ENCODE data around the gene SCFD1. TPM values are rescaled to one million over a fixed set of nuclear protein-coding genes. Genes with fewer than 3 reads are reported as not detected.
"Not testable (repeated sequence)": the region's sequence is repeated elsewhere in the genome, so short reads cannot be mapped to it uniquely, and the experiment has no call there.

SCFD1 gene
- total RNA-seq, 2 experiments from 2014 or later, result 52.6 to 56.5 TPM

DNA sequence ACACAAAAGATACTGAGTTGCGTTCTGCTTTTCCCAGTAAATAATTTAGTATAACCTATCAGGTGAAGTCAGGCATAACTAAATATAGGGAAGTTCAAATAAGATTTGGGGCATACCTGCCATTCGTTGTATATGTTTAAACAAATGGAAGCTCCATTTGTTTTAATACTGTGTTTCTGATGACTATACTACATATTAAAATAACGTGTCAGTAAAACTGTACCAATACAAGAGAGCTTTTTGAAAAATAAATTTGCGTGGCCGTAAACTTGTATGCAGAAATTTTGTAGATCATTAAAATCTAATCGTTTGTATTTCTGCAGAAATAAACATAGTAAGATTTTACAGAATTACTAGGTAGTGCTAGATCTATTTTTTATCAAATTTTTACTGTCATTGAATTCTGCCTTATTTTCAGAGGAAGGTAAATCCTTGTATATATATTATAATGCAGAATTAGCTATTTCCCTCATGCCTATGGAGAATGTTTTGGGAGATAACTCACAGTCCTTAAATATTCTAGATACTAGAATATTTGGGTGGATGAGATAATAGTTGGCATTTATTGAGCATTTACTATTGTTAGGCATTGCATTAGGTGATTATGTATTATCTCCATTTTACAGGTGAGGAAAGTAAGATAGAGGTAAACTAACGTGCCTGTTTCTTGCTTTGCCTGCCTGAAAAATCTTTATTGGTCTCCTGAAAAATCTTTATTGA is 1.5 kb downstream of the SCFD1 start:
- H3K36me3 Mint-ChIP-seq, result peaks cover 8% of the 10 kb centered on the region
- H3K27ac Mint-ChIP-seq, result no peak overlapping the region
- H3K4me1 Mint-ChIP-seq (ENCODE audit: low read depth), result peaks cover 42% of the 10 kb centered on the region
- H3K4me3 Mint-ChIP-seq, result peak overlapping the region; percentile 83
- intact Hi-C loops (cut with micrococcal nuclease), result loop anchor here (2.0 to 10.0 kb wide), 3 partner anchors 583 to 1579 kb away; partner anchors contain the start of genes ARHGAP5, HECTD1, RNU6-7 and RNU6-8
- DNase-seq, result no peak
- H3K9me3 Mint-ChIP-seq, result no peaks in the 10 kb centered on the region
- ChIA-PET POLR2A (no interaction called here), CTCF (interaction anchor here (0.9 kb wide), 1 partner anchor 358 kb away, joined by 3 read pairs; no protein-coding TSS in a partner anchor)
- H3K27me3 Mint-ChIP-seq, result no peaks in the 10 kb centered on the region

DNA sequence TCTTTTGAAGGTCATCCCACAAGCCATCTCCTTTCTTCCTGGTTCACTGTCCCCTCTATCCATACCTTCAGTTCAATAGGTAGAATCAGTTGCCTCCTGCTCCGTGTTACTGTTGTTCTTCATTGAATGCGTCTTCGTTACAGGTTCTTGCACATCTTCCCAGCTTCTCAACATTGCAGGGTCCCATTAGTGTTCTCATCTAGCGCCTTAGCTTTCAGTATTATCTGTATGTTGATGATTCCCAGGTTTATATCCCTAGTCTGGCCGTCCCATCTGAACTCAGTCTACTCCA is 2.0 kb downstream of the SCFD1 start:
- Mint-ChIP-seq H3K27me3 (no peaks in the 10 kb centered on the region), H3K27ac (no peak overlapping the region), H3K9me3 (no peaks in the 10 kb centered on the region), H3K4me1 (ENCODE audit: low read depth) (peaks cover 42% of the 10 kb centered on the region), H3K4me3 (no peak overlapping the region), H3K36me3 (peaks cover 8% of the 10 kb centered on the region)
- intact Hi-C loops (cut with micrococcal nuclease), result loop anchor here (5.0 to 10.0 kb wide), 2 partner anchors 1451 to 1578 kb away; partner anchors contain the start of genes ARHGAP5, RNU6-7 and RNU6-8
- POLR2A ChIA-PET, result no interaction called here
- no peak for DNase-seq
- CTCF ChIA-PET, result no interaction called here

DNA sequence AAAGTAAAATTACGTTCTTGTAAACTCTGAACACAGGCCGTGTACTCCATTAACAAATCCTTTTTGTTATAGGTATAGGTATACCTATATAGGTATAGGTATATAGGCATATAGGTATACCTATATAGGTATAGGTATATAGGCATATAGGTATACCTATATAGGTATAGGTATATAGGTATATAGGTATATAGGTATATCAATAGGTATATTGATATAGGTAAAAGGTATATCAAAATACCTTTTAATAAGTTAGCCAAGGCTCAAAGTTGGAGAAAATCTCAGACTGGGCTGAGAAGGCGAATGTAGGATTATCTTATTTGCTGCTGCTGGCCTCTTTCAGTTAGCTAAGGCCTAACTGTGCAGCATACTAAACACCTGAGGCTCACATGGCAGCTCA is 3.4 kb downstream of the SCFD1 start:
- no peak overlapping the region for H3K4me3 Mint-ChIP-seq
- POLR2A ChIA-PET, result no interaction called here

DNA sequence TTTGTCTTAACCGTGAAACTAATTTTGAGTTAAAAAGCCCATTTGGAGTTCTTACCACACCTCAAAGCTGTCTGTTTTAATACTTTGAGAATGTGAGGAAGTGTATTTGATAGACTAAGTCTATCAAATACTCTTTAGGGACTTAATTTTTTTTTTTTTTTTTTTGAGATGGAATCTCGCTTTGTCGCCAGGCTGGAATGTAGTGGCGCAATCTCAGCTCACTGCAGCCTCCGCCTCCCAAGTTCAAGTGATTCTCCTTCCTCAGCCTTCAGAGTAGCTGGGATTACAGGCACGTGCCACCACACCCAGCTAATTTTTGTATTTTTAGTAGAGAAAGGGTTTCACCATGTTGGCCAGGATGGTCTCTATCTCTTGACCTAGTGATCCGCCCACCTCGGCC is 7.3 kb downstream of the SCFD1 start:
- POLR2A ChIA-PET, H3K9me3 Mint-ChIP-seq, H3K4me3 Mint-ChIP-seq, DNase-seq, H3K27me3 Mint-ChIP-seq, CTCF ChIA-PET, H3K27ac Mint-ChIP-seq: not testable (repeated sequence)
- intact Hi-C loops (cut with micrococcal nuclease), result loop anchor here (10.0 kb wide), 1 partner anchor 1445 kb away; the partner anchor contains the start of gene ARHGAP5
- Mint-ChIP-seq H3K4me1 (ENCODE audit: low read depth) (peaks cover 19% of the 10 kb centered on the region), H3K36me3 (peaks cover 12% of the 10 kb centered on the region)

More for the DNA sequence above, 3.4 kb downstream of the SCFD1 start:
- Mint-ChIP-seq H3K36me3 (peaks cover 8% of the 10 kb centered on the region), H3K27me3 (no peaks in the 10 kb centered on the region), H3K27ac (no peak overlapping the region), H3K9me3 (no peaks in the 10 kb centered on the region), H3K4me1 (ENCODE audit: low read depth) (peaks cover 36% of the 10 kb centered on the region)
- DNase-seq, result no peak
- intact Hi-C loops (cut with micrococcal nuclease), result loop anchor here (10.0 kb wide), 1 partner anchor 1449 kb away; the partner anchor contains the start of gene ARHGAP5
- CTCF ChIA-PET, result no interaction called here

DNA sequence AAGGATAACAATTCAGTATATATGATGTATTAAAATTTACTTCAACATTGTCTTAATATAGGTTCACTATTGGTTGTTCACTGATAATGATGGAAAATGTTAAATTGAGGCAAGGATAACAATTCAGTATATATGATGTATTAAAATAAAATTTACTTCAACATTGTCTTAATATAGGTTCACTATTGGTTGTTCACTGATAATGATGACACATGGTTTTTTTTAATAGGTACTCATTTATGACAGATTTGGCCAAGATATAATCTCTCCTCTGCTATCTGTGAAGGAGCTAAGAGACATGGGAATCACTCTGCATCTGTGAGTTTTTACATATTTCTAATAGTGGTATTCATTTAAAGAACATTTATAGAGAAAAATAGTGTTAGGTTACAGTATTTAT is 8.1 kb downstream of the SCFD1 start:
- H3K9me3 Mint-ChIP-seq, result no peaks in the 10 kb centered on the region
- H3K4me3 Mint-ChIP-seq, result no peak overlapping the region
- peaks cover 14% of the 10 kb centered on the region for H3K36me3 Mint-ChIP-seq
- ChIA-PET CTCF (no interaction called here), POLR2A (interaction anchor here (1.1 kb wide), 1 partner anchor 8 kb away, joined by 3 read pairs; the partner anchor contains the start of gene SCFD1)
- intact Hi-C loops (cut with micrococcal nuclease), result no loop called here
- H3K27ac Mint-ChIP-seq, result no peak overlapping the region
- H3K4me1 Mint-ChIP-seq (ENCODE audit: low read depth), result peaks cover 14% of the 10 kb centered on the region
- DNase-seq, result no peak
- no peaks in the 10 kb centered on the region for H3K27me3 Mint-ChIP-seq

DNA sequence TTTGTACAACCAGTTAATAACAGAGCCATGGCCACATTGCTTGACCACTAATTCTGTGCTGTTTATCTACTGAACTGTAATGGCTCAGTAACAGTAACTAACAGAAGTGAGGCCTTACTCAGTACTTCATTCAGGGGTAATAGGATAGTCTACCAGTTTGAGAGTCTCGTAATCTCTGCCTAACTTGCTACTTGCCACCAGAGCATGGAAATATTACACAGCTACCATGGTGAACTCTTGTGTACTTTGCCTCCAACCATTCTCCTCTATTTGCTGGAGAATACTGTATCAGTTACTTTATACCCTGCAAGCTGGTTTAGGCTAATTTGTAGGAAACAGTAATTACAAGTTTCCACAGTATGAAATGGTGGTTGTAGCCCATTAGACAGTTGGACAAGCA is 10.6 kb downstream of the SCFD1 start:
- no peak overlapping the region for H3K4me3 Mint-ChIP-seq
- no peak overlapping the region for H3K27ac Mint-ChIP-seq
- POLR2A ChIA-PET, result no interaction called here
- H3K9me3 Mint-ChIP-seq, result no peaks in the 10 kb centered on the region
- CTCF ChIA-PET, result no interaction called here
- H3K36me3 Mint-ChIP-seq, result peaks cover 26% of the 10 kb centered on the region
- intact Hi-C loops (cut with micrococcal nuclease), result no loop called here
- DNase-seq, result no peak
- peaks cover 6% of the 10 kb centered on the region for H3K4me1 Mint-ChIP-seq (ENCODE audit: low read depth)
- no peaks in the 10 kb centered on the region for H3K27me3 Mint-ChIP-seq

DNA sequence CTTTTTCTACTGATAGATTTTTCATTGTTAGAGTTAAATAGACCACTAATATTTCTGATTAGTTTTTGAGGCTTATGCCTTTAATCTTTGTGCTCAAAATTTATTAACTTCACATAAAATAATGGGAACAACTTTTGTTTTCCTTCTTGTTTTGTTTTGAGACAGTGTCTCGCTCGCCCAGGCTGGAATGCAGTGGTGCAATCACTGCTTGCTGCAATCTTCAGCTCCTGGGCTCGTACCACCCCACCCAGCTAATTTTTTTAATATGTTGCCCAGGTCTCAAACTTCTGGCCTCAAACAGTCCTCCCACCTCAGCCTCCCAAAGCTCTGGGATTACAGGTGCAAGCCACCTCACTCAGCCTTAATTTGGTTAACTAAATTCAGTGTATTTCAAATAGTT is 16.8 kb downstream of the SCFD1 start:
- POLR2A ChIA-PET, result no interaction called here
- H3K4me1 Mint-ChIP-seq (ENCODE audit: low read depth), result no peaks in the 10 kb centered on the region
- H3K9me3 Mint-ChIP-seq, result peaks cover under 1% of the 10 kb centered on the region
- H3K27ac Mint-ChIP-seq, result no peak overlapping the region
- no peak overlapping the region for H3K4me3 Mint-ChIP-seq
- no peaks in the 10 kb centered on the region for H3K27me3 Mint-ChIP-seq
- intact Hi-C loops (cut with micrococcal nuclease), result no loop called here
- peaks cover 33% of the 10 kb centered on the region for H3K36me3 Mint-ChIP-seq
- CTCF ChIA-PET, result no interaction called here
- DNase-seq, result no peak

DNA sequence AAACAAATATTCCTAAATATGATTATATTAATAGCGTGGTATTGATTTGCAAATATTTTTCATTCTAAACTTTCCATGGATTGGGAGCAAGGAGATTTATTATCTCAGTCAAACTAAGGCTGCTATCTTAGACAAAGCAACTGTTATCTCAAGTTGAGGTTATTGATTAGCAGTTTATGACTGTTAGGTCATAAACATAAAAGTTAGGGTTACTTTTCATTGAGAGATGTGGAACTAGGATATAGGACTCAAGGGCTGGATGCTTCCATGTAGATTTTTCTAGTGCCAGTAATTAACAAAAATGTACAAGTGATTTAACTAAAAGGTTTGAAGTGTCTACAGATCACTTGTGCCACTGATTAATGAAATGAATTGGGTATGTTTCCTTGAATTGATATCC is 19.1 kb downstream of the SCFD1 start:
- POLR2A ChIA-PET, result no interaction called here
- CTCF ChIA-PET, result no interaction called here
- Mint-ChIP-seq H3K27ac (no peak overlapping the region), H3K27me3 (no peaks in the 10 kb centered on the region), H3K9me3 (peaks cover 7% of the 10 kb centered on the region), H3K4me1 (ENCODE audit: low read depth) (no peaks in the 10 kb centered on the region), H3K36me3 (peaks cover 45% of the 10 kb centered on the region), H3K4me3 (no peak overlapping the region)
- intact Hi-C loops (cut with micrococcal nuclease), result no loop called here
- no peak for DNase-seq

DNA sequence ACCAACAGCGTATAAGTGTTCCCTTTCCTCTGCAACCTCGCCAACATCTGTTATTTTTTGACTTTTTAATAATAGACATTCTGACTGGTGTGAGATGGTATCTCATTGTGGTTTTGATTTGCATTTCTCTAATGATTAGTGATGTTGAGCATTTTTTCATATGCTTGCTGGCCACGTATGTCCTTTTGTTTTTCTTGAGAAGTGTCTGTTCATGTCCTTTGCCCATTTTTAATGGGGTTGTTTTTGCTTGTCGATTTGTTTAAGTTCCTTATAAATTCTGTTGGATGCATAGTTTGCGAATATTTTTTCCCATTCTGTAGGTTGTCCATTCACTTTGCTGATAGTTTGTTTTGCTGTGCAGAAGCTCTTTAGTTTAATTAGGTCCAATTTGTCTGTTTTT is 22.3 kb downstream of the SCFD1 start:
- H3K4me1 Mint-ChIP-seq (ENCODE audit: low read depth); intact Hi-C loops (cut with micrococcal nuclease); H3K4me3 Mint-ChIP-seq; H3K9me3 Mint-ChIP-seq; H3K27ac Mint-ChIP-seq; DNase-seq; POLR2A ChIA-PET; H3K27me3 Mint-ChIP-seq: not testable (repeated sequence)
- CTCF ChIA-PET, result interaction anchor here (1.7 kb wide), 1 partner anchor 12 kb away, joined by 4 read pairs; no protein-coding TSS in a partner anchor
- H3K36me3 Mint-ChIP-seq, result peaks cover 41% of the 10 kb centered on the region

DNA sequence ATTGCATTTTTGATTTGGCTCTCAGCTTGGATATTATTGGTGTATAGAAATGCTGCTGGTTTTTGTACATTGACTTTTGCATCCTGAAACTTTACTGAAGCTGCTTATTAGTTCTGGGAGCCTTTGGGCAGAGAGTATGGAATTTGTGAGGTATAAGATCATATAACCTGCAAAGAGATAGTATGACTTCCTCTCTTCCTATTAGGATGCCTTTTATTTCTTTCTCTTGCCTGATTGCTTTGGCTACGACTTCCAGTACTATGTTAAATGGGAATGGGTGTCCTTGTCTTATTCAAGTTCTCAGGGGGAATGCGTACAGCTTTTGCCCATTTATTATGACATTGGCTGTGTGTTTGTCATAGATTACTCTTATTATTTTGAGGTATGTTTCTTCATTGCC is 23.5 kb downstream of the SCFD1 start:
- H3K27ac Mint-ChIP-seq, result no peak overlapping the region
- POLR2A ChIA-PET, result no interaction called here
- no peaks in the 10 kb centered on the region for H3K4me1 Mint-ChIP-seq (ENCODE audit: low read depth)
- peaks cover 40% of the 10 kb centered on the region for H3K36me3 Mint-ChIP-seq
- DNase-seq, result no peak
- no peaks in the 10 kb centered on the region for H3K27me3 Mint-ChIP-seq
- CTCF ChIA-PET, result interaction anchor here (1.2 to 1.7 kb wide), 2 partner anchors 10 to 11 kb away, joined by 3 to 4 read pairs; no protein-coding TSS in a partner anchor
- H3K4me3 Mint-ChIP-seq, result no peak overlapping the region
- intact Hi-C loops (cut with micrococcal nuclease), result no loop called here
- H3K9me3 Mint-ChIP-seq, result peaks cover 7% of the 10 kb centered on the region

DNA sequence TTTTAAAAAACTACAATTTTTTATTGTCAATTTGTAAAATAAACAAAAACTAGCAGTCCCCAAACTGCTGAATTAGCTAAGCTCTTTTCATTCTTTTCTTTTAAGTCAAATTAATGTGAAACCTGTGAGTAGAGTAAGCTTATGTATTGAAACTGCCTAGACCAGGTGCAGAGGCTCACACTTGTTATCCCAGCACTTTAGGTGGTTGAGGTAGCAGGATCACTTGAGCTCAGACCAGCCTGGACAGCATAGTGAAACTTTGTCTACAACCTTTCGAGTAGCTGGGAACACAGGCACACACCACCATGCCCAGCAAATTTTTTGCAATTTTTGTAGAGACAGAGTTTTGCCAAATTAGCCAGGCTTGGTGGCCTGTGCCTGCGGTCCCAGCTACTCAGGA is 26.4 kb downstream of the SCFD1 start:
- H3K27me3 Mint-ChIP-seq, result no peaks in the 10 kb centered on the region
- POLR2A ChIA-PET, result no interaction called here

DNA sequence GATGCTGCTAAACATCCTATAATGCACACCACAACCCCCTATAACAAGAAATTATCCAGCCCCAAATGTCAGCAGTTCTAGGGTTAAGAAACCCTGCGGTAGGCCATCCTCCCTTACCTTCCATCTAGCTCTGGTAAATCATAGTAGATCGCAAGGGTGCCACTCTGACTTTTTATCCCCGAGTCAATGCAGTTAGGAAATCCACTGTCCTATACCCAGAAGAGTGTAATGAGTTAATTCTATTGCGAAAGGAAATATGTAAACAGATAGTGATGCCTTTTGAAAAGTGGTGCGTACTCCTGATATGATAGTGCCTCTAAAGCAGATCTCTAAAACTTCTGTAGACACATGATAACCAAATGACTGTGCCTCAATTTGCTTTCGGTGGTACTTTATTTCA is 29.8 kb downstream of the SCFD1 start:
- POLR2A ChIA-PET, result no interaction called here
- Mint-ChIP-seq H3K4me1 (ENCODE audit: low read depth) (no peaks in the 10 kb centered on the region), H3K27me3 (no peaks in the 10 kb centered on the region), H3K36me3 (peaks cover 25% of the 10 kb centered on the region), H3K4me3 (no peak overlapping the region), H3K27ac (no peak overlapping the region), H3K9me3 (no peaks in the 10 kb centered on the region)
- DNase-seq, result no peak
- intact Hi-C loops (cut with micrococcal nuclease), result loop anchor here (10.0 kb wide), 1 partner anchor 223 kb away; the partner anchor contains the start of gene COCH
- CTCF ChIA-PET, result no interaction called here

More for the DNA sequence above, 26.4 kb downstream of the SCFD1 start:
- intact Hi-C loops (cut with micrococcal nuclease), result no loop called here
- CTCF ChIA-PET, result no interaction called here
- Mint-ChIP-seq H3K36me3 (peaks cover 49% of the 10 kb centered on the region), H3K4me3 (no peak overlapping the region), H3K4me1 (ENCODE audit: low read depth) (no peaks in the 10 kb centered on the region), H3K27ac (no peak overlapping the region), H3K9me3 (peaks cover 7% of the 10 kb centered on the region)
- no peak for DNase-seq

DNA sequence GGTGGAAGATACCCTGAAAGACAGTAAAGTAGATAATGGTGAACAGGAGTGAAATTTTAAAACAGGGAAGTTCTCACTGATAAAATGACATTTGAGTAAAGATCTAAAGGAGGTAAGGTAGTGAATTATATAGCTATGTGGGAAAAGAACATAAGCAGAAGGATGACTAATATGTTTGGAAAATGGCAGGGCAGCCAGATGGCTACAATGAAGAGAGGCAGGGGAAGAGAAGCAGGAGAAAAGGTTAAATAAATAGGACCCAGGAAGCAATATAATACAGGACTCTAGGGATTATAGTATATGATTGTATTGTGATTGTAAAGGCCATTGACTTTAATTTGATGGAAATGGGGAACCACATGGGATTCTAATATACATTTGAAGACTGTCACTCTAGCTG is 33.0 kb downstream of the SCFD1 start:
- DNase-seq, result no peak
- H3K9me3 Mint-ChIP-seq, result no peaks in the 10 kb centered on the region
- intact Hi-C loops (cut with micrococcal nuclease), result loop anchor here (5.0 to 10.0 kb wide), 2 partner anchors 220 to 702 kb away; partner anchors contain the start of gene COCH
- H3K36me3 Mint-ChIP-seq, result peaks cover 22% of the 10 kb centered on the region
- H3K4me1 Mint-ChIP-seq (ENCODE audit: low read depth), result no peaks in the 10 kb centered on the region
- POLR2A ChIA-PET, result no interaction called here
- H3K27me3 Mint-ChIP-seq, result no peaks in the 10 kb centered on the region
- H3K4me3 Mint-ChIP-seq, result no peak overlapping the region
- CTCF ChIA-PET, result interaction anchor here (0.7 kb wide), 1 partner anchor 10 kb away, joined by 3 read pairs; no protein-coding TSS in a partner anchor
- H3K27ac Mint-ChIP-seq, result no peak overlapping the region

All from activated CD4-positive, alpha-beta memory T cell treated with anti-CD3 and anti-CD28 coated beads for 36 hours (primary cell).